A549 treated with AZD9567 at 1 μM for 4 hours (cell line): Measurements from ENCODE around the gene IGSF23. TPM values are rescaled to one million over a fixed set of nuclear protein-coding genes. Genes with fewer than 3 reads are reported as not detected.

ENCODE experiments used
- total RNA-seq: library from RNA; stranded (reverse); fragments of 200-300 nt; extraction: Qiagen RNA extraction; gene quantifications from 5 replicates; pipeline ENCODE4 v1.2.3, GENCODE V29; 2022; ENCODE audit not compliant: insufficient read depth

The IGSF23 gene, protein sequence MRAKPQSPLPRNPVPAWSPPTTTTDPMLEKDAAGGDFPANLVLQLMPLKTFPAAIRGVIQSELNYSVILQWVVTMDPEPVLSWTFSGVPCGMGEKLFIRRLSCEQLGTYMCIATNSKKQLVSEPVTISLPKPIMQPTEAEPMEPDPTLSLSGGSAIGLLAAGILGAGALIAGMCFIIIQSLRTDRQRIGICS
- total RNA-seq: 0.45 to 0.85 TPM (median 0.56 TPM) in 4 of 5 replicates, not detected in the other

DNA sequence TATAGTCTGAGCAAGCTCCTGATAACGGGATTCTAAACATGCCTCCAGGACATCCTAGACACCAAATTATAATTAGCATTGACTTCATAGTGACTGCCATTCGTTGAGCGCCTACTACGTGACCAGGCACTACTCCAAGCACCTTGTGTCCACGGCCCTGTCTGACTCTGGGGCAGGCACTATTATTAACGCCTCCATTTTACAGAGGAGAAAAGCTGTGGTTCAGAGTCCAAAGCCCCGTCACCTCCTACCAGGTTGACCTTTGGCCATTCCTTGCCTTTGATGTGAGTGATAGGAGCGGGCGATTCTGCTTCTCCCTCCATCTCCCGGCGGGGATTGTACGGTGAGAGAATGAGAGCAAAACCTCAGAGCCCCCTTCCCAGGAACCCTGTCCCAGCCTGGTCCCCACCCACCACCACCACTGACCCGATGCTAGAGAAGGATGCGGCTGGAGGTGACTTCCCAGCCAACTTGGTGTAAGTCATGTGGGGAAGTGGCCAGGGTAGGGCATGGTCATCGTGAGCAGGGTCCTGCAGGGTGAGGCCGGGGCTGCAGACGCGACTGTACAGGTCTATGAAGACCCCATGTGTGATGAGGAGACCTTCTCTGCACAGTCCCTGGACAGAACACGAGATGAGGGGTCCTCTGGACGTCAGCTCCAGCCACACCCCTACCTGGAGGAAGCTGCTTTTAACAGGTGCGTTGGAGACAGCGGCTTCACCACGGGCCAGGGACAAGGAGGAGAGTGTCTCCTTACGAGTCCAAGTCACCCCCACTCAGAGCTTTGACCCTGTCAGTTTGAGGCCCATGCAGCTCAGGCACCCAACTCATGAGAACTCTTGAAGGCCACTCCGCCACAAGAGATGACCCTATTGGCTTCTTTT lies at the start of gene IGSF23:
Gene IGSF23 (plus strand): TSS at position 269 of the 884 bp plus-strand sequence. CDS start 83 bp downstream, at position 352.

DNA sequence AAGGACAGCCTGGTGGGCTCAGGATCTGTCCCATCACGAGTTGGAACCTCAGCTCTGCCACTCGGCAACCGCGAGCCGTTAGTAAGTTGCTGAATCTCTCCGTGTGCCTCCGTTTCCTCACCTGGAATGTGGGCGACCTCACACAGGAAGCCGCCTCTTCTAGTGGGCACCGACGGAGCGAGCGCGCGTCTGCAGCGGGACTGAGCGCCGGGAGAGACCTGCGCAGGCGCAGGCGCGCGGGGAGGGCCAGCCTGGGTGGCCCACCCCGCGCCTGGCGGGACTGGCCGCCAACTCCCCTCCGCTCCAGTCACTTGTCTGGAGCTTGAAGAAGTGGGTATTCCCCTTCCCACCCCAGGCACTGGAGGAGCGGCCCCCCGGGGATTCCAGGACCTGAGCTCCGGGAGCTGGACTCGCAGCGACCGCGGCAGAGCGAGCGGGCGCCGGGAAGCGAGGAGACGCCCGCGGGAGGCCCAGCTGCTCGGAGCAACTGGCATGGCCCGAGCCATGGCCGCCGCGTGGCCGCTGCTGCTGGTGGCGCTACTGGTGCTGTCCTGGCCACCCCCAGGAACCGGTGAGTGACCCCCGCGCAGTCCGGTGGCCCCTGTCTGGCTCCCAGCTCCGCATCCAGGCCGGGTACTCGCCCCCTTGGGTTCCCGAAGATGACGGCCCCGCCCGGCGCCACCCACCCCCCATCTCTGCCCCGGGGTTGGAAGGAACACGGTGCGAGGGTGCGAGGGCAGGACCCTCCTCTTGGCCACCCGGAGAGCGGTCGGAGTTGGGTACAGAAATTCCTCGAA lies 30.4 kb downstream of the IGSF23 start, which contains the start of gene PVR:
Gene PVR (plus strand): TSS at position 306 of the 797 bp plus-strand sequence. CDS start 187 bp downstream, at position 493.

DNA sequence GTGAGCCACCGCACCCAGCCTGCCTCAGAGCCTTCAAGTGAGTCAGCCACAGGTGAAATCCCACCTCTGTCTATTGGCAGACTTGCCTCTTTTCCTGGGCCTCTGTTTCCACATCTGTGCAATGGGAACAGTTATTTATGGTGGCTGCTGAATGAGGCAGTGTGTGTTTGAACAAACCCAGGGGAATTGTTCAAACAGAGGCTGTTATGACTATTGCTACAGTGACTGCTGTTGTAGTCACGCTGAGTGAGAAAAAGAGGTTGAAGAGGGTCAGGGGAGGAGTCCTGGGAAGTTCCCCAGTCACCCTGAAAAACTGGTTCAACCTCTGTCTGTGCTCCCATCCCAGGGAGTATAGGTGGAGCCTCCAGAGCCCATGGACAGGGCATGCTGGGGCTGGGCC lies 58.0 kb downstream of the IGSF23 start, which contains the start of gene CEACAM19:
Gene CEACAM19 (plus strand): TSS at position 83 of the 400 bp plus-strand sequence. CDS start 450 bp downstream, outside the sequence.

Other genes starting within 250 kb of the IGSF23 start
- gene ZNF285, start 212.0 kb upstream of the IGSF23 start, total RNA-seq: 0.42 to 2.2 TPM (median 1.5 TPM) in 5 replicates
- 1.9 to 3.5 TPM (median 3.0 TPM) in 5 replicates for gene ZNF229, start 165.1 kb upstream of the IGSF23 start, total RNA-seq
- 5.9 to 8.8 TPM (median 8.4 TPM) in 5 replicates for gene ZNF180, start 113.0 kb upstream of the IGSF23 start, total RNA-seq
- gene CEACAM20, start 83.9 kb upstream of the IGSF23 start, total RNA-seq: 0.08 to 0.17 TPM (median 0.14 TPM) in 4 of 5 replicates, not detected in the other
- gene PVR, start 30.3 kb downstream of the IGSF23 start, total RNA-seq: 105 to 118 TPM (median 111 TPM) in 5 replicates
- 8.1 to 12.4 TPM (median 9.7 TPM) in 5 replicates for gene CEACAM19, start 57.9 kb downstream of the IGSF23 start, total RNA-seq
- 0.12 to 0.16 TPM (median 0.14 TPM) in 4 of 5 replicates, not detected in the other for gene CEACAM16, start 85.6 kb downstream of the IGSF23 start, total RNA-seq
- gene BCL3, start 135.1 kb downstream of the IGSF23 start, total RNA-seq: 25.3 to 59.4 TPM (median 53.0 TPM) in 5 replicates
- not detected in 5 replicates for gene CBLC, start 164.3 kb downstream of the IGSF23 start, total RNA-seq
- 53.6 to 84.4 TPM (median 82.5 TPM) in 5 replicates for gene BCAM, start 195.5 kb downstream of the IGSF23 start, total RNA-seq
- gene NECTIN2, start 232.7 kb downstream of the IGSF23 start, total RNA-seq: 57.3 to 79.5 TPM (median 73.5 TPM) in 5 replicates